ENCODE results near the gene NECTIN1.

The NECTIN1 gene

GRCh38 chr11:119668676-119669075 lies 60.3 kb downstream of the NECTIN1 start:
- no peak for DNase-seq

GRCh38 chr11:119666463-119667131 lies 62.4 kb downstream of the NECTIN1 start:
- DNase-seq, result peak; percentile 85

- DNase-seq, result no peak
These were observed 62.9 kb downstream of the NECTIN1 start for GRCh38 chr11:119666061-119666460.

GRCh38 chr11:119664701-119665420 lies 64.1 kb downstream of the NECTIN1 start:
- DNase-seq, result no peak

GRCh38 chr11:119664063-119664572 lies 64.9 kb downstream of the NECTIN1 start:
- DNase-seq, result no peak

- DNase-seq, result peak; percentile 83
These were observed 65.7 kb downstream of the NECTIN1 start for GRCh38 chr11:119663279-119663678.

- DNase-seq, result no peak
These were observed 67.8 kb downstream of the NECTIN1 start for GRCh38 chr11:119661226-119661625.

- DNase-seq, result no peak
These were observed 68.9 kb downstream of the NECTIN1 start for GRCh38 chr11:119659971-119660723.

GRCh38 chr11:119652907-119653659 lies 75.9 kb downstream of the NECTIN1 start:
- DNase-seq, result no peak

- DNase-seq, result no peak
These were observed 77.0 kb downstream of the NECTIN1 start for GRCh38 chr11:119651802-119652584.

- no peak for DNase-seq
These were observed 78.7 kb downstream of the NECTIN1 start for GRCh38 chr11:119650251-119650650.

- no peak for DNase-seq
These were observed 81.7 kb downstream of the NECTIN1 start for GRCh38 chr11:119647254-119647653.

- DNase-seq, result no peak
These were observed 84.0 kb downstream of the NECTIN1 start for GRCh38 chr11:119645018-119645417.

- no peak for DNase-seq
These were observed 84.5 kb downstream of the NECTIN1 start for GRCh38 chr11:119644502-119644901.

GRCh38 chr11:119643876-119644225 lies 85.1 kb downstream of the NECTIN1 start:
- DNase-seq, result no peak

GRCh38 chr11:119643212-119643875 lies 85.7 kb downstream of the NECTIN1 start:
- DNase-seq, result no peak

- peak; percentile 9 for DNase-seq
These were observed 86.8 kb downstream of the NECTIN1 start for GRCh38 chr11:119641983-119642745.

GRCh38 chr11:119640541-119640940 lies 88.5 kb downstream of the NECTIN1 start:
- DNase-seq, result no peak

GRCh38 chr11:119639642-119640205 lies 89.3 kb downstream of the NECTIN1 start:
- no peak for DNase-seq

- DNase-seq, result no peak
These were observed 90.1 kb downstream of the NECTIN1 start for GRCh38 chr11:119638851-119639250.

Measured in midbrain (tissue), 1 donor.